RWPE1 (cell line): ENCODE results near the gene LRCH4.

ENCODE experiments used
- CTCF ChIA-PET: fragments of 350-600 bp; sonication (Branson Sonifier 250); formaldehyde crosslinking; extraction: SDS; loops from one replicate; lab custom pipeline; 2021; lab: Yijun Ruan, JAX
- POLR2A ChIA-PET: fragments of 400-600 bp; formaldehyde crosslinking; extraction: SDS; loops from one replicate; lab custom pipeline; 2020; ENCODE audit warnings: antibody characterized with exemption; ENCODE audit not compliant: low non-redundant PET; lab: Yijun Ruan, JAX
- DNase-seq: peaks from one replicate; pipeline ENCODE4 v3.0.0; 2012; ENCODE audit warnings: low spot score
- H3K27ac ChIP-seq: fragments of 450-650 bp; 2 replicates; pipeline ENCODE4 v1.5.1; 2017
- TF ChIP-seq, protein P1 (sequence below): fragments of 450-650 bp; conservative IDR thresholded peaks from 2 replicates; pipeline ENCODE4 v1.5.1; 2017; ENCODE audit warnings: low read depth, mild to moderate bottlenecking

LRCH4 gene, protein sequence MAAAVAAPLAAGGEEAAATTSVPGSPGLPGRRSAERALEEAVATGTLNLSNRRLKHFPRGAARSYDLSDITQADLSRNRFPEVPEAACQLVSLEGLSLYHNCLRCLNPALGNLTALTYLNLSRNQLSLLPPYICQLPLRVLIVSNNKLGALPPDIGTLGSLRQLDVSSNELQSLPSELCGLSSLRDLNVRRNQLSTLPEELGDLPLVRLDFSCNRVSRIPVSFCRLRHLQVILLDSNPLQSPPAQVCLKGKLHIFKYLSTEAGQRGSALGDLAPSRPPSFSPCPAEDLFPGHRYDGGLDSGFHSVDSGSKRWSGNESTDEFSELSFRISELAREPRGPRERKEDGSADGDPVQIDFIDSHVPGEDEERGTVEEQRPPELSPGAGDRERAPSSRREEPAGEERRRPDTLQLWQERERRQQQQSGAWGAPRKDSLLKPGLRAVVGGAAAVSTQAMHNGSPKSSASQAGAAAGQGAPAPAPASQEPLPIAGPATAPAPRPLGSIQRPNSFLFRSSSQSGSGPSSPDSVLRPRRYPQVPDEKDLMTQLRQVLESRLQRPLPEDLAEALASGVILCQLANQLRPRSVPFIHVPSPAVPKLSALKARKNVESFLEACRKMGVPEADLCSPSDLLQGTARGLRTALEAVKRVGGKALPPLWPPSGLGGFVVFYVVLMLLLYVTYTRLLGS

DNA sequence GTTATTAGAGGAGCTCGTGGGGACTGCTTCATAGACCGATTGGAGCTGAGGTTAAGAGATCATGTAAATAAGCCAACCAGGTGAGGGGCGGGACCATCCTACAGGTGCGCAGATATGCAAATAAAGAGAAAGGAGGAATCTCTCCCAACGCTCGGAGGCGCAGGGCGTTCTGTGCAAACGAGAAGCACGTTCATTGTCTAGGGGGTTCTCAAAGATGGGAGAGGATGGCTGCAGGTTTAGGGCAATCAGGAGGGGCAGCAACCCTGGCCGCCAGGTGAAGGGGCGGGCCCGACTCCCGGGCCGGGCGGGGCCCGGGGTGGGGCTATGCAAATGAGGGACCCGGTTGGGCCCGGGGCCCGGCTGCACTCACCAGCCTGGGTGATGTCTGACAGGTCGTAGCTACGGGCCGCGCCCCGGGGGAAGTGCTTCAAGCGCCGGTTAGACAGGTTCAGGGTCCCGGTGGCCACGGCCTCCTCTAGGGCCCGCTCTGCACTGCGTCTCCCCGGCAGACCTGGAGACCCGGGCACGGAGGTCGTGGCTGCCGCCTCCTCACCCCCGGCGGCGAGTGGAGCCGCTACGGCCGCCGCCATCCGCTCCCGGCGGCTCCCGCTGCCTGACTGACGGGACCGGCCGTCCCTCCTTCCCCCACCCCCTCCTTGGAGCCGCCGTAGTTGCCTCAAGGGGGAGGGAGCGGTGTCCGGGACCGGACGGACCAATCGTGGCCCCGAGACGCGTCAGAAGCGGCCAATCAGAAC lies at the start of gene LRCH4:
Gene LRCH4 (minus strand): TSS at position 619 of the 755 bp plus-strand sequence. CDS start 29 bp downstream, at position 590.
- ChIA-PET CTCF (interaction anchor here (0.6 to 1.7 kb wide), 4 partner anchors 13 to 26 kb away, joined by 3 to 9 read pairs (median 4); no protein-coding TSS in a partner anchor), POLR2A (interaction anchor here (0.6 to 1.6 kb wide), 7 partner anchors 15 to 120 kb away, joined by 3 to 7 read pairs (median 4); partner anchors contain the start of genes MOSPD3 and POP7)
- TF ChIP-seq, protein P1, sequence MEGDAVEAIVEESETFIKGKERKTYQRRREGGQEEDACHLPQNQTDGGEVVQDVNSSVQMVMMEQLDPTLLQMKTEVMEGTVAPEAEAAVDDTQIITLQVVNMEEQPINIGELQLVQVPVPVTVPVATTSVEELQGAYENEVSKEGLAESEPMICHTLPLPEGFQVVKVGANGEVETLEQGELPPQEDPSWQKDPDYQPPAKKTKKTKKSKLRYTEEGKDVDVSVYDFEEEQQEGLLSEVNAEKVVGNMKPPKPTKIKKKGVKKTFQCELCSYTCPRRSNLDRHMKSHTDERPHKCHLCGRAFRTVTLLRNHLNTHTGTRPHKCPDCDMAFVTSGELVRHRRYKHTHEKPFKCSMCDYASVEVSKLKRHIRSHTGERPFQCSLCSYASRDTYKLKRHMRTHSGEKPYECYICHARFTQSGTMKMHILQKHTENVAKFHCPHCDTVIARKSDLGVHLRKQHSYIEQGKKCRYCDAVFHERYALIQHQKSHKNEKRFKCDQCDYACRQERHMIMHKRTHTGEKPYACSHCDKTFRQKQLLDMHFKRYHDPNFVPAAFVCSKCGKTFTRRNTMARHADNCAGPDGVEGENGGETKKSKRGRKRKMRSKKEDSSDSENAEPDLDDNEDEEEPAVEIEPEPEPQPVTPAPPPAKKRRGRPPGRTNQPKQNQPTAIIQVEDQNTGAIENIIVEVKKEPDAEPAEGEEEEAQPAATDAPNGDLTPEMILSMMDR, result no peak
- peak; percentile 82 for DNase-seq
- H3K27ac ChIP-seq, result peak within 1 kb of the TSS; percentile 92

DNA sequence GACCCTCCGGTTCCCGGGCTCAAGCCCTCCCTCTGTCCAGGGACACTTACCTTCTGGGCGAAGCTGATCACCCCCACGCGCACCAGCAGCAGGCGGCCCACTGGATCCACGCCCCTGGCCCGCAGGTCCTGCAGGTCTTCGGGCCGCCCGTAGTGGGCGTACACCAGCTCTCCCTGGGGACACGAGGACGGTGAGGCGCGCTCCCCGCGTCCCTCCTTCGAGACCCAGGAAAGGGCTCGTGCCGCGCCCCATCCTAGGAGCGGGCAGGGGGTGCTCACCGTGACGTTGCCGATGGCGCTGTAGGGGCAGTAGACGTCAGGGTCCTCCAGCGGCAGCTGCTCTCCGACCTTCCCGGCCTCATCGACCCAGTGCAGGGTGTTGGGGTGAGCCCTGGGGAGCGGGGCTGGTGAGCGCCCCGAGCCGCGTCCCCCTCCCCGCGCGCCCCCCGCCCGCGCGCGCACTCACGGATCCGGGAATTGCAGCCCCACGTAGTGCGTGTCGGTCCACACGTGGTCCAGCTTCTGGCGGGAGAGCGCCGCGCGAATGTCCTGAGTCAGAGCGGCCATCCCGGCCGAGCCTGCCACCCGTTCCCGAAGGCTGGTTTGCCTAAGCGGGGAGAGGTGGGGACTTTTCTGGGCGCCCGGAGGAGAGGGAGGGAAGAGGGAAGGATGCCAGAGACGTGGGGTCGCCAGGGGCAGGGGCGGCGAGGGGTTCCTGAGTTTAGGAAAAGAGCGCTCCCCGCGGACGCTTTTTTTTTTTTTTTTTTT lies 47.2 kb upstream of the LRCH4 start:
- POLR2A ChIA-PET, result no interaction called here
- TF ChIP-seq, protein P1, result peak; percentile 81
- H3K27ac ChIP-seq, result peak overlapping the region; percentile 50
- DNase-seq, result peak; percentile 41
- CTCF ChIA-PET, result interaction anchor here (0.6 to 2.1 kb wide), 15 partner anchors 9 to 1210 kb away, joined by 3 to 14 read pairs (median 4); partner anchors contain the start of genes MOSPD3 and POP7

DNA sequence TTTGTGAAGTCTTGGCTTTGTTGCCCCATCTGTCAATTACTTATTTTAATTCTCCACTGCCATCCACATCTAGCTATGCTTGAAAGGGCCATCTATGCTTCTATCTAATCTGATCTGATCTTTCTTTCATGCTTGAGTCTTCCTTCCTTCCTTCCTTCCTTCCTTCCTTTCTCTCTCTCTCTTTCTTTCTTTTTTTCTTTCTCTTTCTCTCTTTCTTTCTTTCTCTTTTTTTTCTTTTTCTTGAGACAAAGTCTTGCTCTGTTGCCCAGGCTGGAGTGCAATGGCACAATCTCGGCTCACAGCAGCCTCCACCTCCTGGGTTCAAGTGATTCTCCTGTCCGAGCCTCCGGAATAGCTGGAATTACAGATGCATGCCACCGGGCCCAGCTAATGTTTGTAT lies 44.1 kb upstream of the LRCH4 start:
- DNase-seq, result no peak
- ChIA-PET POLR2A (no interaction called here), CTCF (interaction anchor here (0.5 to 1.0 kb wide), 3 partner anchors 9 to 90 kb away, joined by 4 to 7 read pairs (median 5); partner anchors contain the start of gene EPO)
- H3K27ac ChIP-seq, result peak overlapping the region; percentile 19
- TF ChIP-seq, protein P1, result no peak

DNA sequence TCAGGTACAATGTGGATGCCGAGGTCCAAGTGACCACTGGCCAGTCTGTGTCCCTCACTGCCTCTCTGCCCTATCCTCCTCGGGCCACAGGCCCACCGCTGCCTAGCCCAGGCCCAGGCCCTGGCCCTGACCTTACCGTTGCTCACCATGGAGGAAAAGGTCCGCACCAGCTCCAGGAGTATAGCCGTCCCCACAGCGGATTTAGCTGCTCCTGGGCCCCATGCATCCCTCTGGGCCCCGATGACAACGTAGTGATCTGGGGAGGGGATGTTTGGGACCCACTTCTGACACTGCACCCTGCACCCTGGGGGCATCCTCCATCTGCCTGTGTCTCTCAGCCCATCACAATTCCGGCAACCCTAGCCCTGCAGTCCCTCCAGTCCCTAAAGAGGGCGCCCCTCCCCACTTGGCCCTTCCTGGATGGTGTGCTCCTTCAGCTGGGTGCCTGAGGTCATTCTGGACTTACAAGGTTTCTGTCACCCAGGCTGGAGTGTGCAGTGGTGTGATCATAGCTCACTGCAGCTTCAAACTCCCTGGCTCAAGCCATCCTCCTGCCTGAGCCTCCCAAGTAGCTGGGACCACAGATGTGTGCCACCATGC lies 43.3 kb upstream of the LRCH4 start:
- TF ChIP-seq, protein P1, result peak; percentile 34; the same call in 1 of the 2 replicates
- CTCF ChIA-PET, result interaction anchor here (0.6 to 1.0 kb wide), 4 partner anchors 21 to 184 kb away, joined by 3 to 4 read pairs (median 4); no protein-coding TSS in a partner anchor
- peak overlapping the region; percentile 19 for H3K27ac ChIP-seq
- no peak for DNase-seq
- POLR2A ChIA-PET, result no interaction called here

DNA sequence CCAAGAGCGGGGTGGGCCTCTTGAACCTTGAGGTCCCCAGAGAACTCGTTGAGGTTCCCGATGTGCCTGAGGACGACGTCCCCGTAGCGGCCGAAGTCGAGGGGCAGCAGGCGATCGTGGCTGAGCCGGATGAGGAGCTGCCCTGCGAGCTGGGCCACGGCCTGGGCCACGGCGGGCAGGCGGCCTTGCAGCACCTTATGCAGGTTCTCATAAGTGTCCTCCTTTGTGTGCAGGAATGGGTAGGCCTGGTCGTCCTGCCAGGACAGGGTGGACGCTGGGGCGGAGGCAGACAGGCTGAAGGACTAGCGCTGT lies 41.3 kb upstream of the LRCH4 start:
- ChIA-PET CTCF (interaction anchor here (0.7 to 1.1 kb wide), 2 partner anchors 71 to 78 kb away, joined by 4 to 6 read pairs; no protein-coding TSS in a partner anchor), POLR2A (interaction anchor here (0.6 kb wide), 1 partner anchor 48 kb away, joined by 3 read pairs; no protein-coding TSS in a partner anchor)
- H3K27ac ChIP-seq, result peak overlapping the region; percentile 67
- no peak for DNase-seq
- TF ChIP-seq, protein P1, result no peak
